HepG2 (cell line): Measurements from ENCODE around the gene CISD2. TPM values are rescaled to one million over a fixed set of nuclear protein-coding genes. Genes with fewer than 3 reads are reported as not detected.

ENCODE experiments used
- GATAD1 ChIP-seq: IDR thresholded peaks from 2 replicates; pipeline ENCODE4 v1.6.1; 2016; ENCODE audit warnings: missing genetic modification reagents, missing compliant biosample characterization
- JARID2 ChIP-seq: sonication (generic); formaldehyde crosslinking; IDR thresholded peaks from 2 replicates; pipeline ENCODE4 v1.8.1; 2023; ENCODE audit warnings: missing genetic modification reagents, inconsistent platforms; ENCODE audit not compliant: insufficient replicate concordance
- PHF21A ChIP-seq: sonication (generic); formaldehyde crosslinking; IDR thresholded peaks from 2 replicates; pipeline ENCODE4 v1.5.0; 2020; ENCODE audit warnings: mild to moderate bottlenecking, missing genetic modification reagents
- PRPF4 ChIP-seq: fragments of 200-400 bp; formaldehyde crosslinking; IDR thresholded peaks from 2 replicates; pipeline ENCODE4 v1.6.1; 2016; ENCODE audit warnings: low read length, low read depth; ENCODE audit not compliant: poor library complexity, severe bottlenecking
- ZNF816 ChIP-seq: sonication (generic); formaldehyde crosslinking; IDR thresholded peaks from 2 replicates; pipeline ENCODE4 v1.8.0; 2022; ENCODE audit warnings: missing genetic modification reagents, mild to moderate bottlenecking, borderline replicate concordance
- polyA plus RNA-seq, 8 experiments: library from polyadenylated mRNA; depleted of rRNA in 3 of 8; stranded (reverse) in 7 of 8; unstranded in 1 of 8; fragments of >200 nt; fragmentation: Illumina TruSeq in 4 of 8; extraction: Trizol in 4 of 8; gene quantifications; 2 replicates each; pipeline versions ENCODE4 v1.2.1 to v1.2.3, GENCODE V29; 2011 to 2016; ENCODE audit warnings: low read depth in 4 of 8, missing spikeins in 1 of 8, mixed read lengths in 1 of 8; ENCODE audit not compliant: insufficient read depth in 1 of 8
- total RNA-seq, 5 experiments: library from RNA; depleted of rRNA; stranded (reverse); fragments of >200 nt; fragmentation: Illumina TruSeq; extraction: Trizol; gene quantifications; 2 replicates each; pipeline ENCODE4 v1.2.3, GENCODE V29; 2016; ENCODE audit warnings: low read depth in 1 of 5
- TF ChIP-seq, protein P1 (sequence below): sonication (generic); formaldehyde crosslinking; IDR thresholded peaks from 2 replicates; pipeline ENCODE4 v1.5.1; 2020; ENCODE audit warnings: mild to moderate bottlenecking, moderate library complexity, missing genetic modification reagents
- TF ChIP-seq, protein P2 (sequence below): sonication (generic); formaldehyde crosslinking; IDR thresholded peaks from 2 replicates; pipeline ENCODE4 v1.4.0; 2020; ENCODE audit warnings: mild to moderate bottlenecking, missing genetic modification reagents, borderline replicate concordance
- TF ChIP-seq, protein P3 (sequence below): sonication (generic); formaldehyde crosslinking; IDR thresholded peaks from 2 replicates; pipeline ENCODE4 v1.4.0; 2020; ENCODE audit warnings: missing genetic modification reagents
- TF ChIP-seq, protein P4 (sequence below): sonication (generic); formaldehyde crosslinking; IDR thresholded peaks from 2 replicates; pipeline ENCODE4 v1.5.1; 2020; ENCODE audit warnings: missing genetic modification reagents, mild to moderate bottlenecking, borderline replicate concordance
- TF ChIP-seq, protein P5 (sequence below): sonication (generic); formaldehyde crosslinking; IDR thresholded peaks from 2 replicates; pipeline ENCODE4 v1.9.0; 2021; ENCODE audit warnings: missing genetic modification reagents, borderline replicate concordance

Gene CISD2
- total and polyA plus RNA-seq, 2 of the 13 experiments (the other 11 are each of a cell fraction or from before 2014, with no cell fraction given): 24.5 to 37.7 TPM

DNA sequence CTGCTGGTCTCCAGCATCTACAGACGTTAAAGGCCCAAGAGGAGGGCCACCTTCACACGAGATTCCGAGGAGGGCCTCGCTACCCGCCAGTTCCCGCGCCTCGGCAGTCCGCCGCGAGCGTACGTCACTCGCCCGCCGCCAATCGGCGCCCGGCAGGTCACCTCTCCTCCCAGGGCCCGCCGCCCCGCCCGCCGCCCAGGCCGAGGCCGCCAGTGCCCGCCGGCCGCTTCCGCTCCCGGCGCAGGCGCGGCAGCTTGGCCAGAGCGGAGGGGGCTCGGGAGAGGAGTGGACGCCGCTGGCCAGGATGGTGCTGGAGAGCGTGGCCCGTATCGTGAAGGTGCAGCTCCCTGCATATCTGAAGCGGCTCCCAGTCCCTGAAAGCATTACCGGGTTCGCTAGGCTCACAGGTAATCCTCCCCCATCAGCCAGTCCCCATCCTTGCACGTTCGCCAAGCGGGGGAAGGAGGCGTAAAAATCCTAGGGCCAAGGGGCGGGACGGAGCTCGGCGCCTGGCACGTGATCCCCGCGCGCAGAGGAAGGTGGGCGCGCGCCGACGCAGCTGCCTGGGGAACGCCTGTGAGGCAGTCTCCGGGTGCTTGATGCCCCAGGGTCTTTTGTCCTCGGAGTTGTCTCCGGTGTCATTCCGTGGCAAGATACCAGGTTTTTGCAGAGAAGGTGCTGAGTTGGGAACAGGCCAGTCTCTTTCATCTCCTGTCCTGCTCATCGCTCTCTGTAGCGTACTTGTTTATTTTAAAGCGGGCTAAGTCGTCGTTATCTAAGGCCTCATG is at the start of gene CISD2 (continued):
- TF ChIP-seq, protein P1, sequence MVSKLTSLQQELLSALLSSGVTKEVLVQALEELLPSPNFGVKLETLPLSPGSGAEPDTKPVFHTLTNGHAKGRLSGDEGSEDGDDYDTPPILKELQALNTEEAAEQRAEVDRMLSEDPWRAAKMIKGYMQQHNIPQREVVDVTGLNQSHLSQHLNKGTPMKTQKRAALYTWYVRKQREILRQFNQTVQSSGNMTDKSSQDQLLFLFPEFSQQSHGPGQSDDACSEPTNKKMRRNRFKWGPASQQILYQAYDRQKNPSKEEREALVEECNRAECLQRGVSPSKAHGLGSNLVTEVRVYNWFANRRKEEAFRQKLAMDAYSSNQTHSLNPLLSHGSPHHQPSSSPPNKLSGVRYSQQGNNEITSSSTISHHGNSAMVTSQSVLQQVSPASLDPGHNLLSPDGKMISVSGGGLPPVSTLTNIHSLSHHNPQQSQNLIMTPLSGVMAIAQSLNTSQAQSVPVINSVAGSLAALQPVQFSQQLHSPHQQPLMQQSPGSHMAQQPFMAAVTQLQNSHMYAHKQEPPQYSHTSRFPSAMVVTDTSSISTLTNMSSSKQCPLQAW (CRISPR knock-in tag): peak; percentile 57
- TF ChIP-seq PHF21A (peak; percentile 84), JARID2 (CRISPR knock-in tag) (peak; percentile 82), GATAD1 (CRISPR knock-in tag) (peak; percentile 72), PRPF4 (no peak), ZNF816 (CRISPR knock-in tag) (0 out of 2 replicates have a peak, but pooled peaks have one; percentile 44)
- TF ChIP-seq, protein P2, sequence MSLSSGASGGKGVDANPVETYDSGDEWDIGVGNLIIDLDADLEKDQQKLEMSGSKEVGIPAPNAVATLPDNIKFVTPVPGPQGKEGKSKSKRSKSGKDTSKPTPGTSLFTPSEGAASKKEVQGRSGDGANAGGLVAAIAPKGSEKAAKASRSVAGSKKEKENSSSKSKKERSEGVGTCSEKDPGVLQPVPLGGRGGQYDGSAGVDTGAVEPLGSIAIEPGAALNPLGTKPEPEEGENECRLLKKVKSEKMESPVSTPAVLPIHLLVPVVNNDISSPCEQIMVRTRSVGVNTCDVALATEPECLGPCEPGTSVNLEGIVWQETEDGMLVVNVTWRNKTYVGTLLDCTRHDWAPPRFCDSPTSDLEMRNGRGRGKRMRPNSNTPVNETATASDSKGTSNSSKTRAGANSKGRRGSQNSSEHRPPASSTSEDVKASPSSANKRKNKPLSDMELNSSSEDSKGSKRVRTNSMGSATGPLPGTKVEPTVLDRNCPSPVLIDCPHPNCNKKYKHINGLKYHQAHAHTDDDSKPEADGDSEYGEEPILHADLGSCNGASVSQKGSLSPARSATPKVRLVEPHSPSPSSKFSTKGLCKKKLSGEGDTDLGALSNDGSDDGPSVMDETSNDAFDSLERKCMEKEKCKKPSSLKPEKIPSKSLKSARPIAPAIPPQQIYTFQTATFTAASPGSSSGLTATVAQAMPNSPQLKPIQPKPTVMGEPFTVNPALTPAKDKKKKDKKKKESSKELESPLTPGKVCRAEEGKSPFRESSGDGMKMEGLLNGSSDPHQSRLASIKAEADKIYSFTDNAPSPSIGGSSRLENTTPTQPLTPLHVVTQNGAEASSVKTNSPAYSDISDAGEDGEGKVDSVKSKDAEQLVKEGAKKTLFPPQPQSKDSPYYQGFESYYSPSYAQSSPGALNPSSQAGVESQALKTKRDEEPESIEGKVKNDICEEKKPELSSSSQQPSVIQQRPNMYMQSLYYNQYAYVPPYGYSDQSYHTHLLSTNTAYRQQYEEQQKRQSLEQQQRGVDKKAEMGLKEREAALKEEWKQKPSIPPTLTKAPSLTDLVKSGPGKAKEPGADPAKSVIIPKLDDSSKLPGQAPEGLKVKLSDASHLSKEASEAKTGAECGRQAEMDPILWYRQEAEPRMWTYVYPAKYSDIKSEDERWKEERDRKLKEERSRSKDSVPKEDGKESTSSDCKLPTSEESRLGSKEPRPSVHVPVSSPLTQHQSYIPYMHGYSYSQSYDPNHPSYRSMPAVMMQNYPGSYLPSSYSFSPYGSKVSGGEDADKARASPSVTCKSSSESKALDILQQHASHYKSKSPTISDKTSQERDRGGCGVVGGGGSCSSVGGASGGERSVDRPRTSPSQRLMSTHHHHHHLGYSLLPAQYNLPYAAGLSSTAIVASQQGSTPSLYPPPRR (CRISPR knock-in tag): peak; percentile 87
- TF ChIP-seq, protein P3, sequence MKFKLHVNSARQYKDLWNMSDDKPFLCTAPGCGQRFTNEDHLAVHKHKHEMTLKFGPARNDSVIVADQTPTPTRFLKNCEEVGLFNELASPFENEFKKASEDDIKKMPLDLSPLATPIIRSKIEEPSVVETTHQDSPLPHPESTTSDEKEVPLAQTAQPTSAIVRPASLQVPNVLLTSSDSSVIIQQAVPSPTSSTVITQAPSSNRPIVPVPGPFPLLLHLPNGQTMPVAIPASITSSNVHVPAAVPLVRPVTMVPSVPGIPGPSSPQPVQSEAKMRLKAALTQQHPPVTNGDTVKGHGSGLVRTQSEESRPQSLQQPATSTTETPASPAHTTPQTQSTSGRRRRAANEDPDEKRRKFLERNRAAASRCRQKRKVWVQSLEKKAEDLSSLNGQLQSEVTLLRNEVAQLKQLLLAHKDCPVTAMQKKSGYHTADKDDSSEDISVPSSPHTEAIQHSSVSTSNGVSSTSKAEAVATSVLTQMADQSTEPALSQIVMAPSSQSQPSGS (CRISPR knock-in tag): no peak; the same call in 1 of the 2 replicates
- TF ChIP-seq, protein P4, sequence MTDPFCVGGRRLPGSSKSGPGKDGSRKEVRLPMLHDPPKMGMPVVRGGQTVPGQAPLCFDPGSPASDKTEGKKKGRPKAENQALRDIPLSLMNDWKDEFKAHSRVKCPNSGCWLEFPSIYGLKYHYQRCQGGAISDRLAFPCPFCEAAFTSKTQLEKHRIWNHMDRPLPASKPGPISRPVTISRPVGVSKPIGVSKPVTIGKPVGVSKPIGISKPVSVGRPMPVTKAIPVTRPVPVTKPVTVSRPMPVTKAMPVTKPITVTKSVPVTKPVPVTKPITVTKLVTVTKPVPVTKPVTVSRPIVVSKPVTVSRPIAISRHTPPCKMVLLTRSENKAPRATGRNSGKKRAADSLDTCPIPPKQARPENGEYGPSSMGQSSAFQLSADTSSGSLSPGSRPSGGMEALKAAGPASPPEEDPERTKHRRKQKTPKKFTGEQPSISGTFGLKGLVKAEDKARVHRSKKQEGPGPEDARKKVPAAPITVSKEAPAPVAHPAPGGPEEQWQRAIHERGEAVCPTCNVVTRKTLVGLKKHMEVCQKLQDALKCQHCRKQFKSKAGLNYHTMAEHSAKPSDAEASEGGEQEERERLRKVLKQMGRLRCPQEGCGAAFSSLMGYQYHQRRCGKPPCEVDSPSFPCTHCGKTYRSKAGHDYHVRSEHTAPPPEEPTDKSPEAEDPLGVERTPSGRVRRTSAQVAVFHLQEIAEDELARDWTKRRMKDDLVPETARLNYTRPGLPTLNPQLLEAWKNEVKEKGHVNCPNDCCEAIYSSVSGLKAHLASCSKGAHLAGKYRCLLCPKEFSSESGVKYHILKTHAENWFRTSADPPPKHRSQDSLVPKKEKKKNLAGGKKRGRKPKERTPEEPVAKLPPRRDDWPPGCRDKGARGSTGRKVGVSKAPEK (CRISPR knock-in tag): no peak
- TF ChIP-seq, protein P5, sequence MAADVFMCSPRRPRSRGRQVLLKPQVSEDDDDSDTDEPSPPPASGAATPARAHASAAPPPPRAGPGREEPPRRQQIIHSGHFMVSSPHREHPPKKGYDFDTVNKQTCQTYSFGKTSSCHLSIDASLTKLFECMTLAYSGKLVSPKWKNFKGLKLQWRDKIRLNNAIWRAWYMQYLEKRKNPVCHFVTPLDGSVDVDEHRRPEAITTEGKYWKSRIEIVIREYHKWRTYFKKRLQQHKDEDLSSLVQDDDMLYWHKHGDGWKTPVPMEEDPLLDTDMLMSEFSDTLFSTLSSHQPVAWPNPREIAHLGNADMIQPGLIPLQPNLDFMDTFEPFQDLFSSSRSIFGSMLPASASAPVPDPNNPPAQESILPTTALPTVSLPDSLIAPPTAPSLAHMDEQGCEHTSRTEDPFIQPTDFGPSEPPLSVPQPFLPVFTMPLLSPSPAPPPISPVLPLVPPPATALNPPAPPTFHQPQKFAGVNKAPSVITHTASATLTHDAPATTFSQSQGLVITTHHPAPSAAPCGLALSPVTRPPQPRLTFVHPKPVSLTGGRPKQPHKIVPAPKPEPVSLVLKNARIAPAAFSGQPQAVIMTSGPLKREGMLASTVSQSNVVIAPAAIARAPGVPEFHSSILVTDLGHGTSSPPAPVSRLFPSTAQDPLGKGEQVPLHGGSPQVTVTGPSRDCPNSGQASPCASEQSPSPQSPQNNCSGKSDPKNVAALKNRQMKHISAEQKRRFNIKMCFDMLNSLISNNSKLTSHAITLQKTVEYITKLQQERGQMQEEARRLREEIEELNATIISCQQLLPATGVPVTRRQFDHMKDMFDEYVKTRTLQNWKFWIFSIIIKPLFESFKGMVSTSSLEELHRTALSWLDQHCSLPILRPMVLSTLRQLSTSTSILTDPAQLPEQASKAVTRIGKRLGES (CRISPR knock-in tag): peak; percentile 17
